Smooth muscle cell (in vitro differentiated cells): ENCODE data around the gene OLFML2A. TPM values are rescaled to one million over a fixed set of nuclear protein-coding genes. Genes with fewer than 3 reads are reported as not detected.
"Not testable (repeated sequence)": the region's sequence is repeated elsewhere in the genome, so short reads cannot be mapped to it uniquely, and the experiment has no call there.

Experiments used
- DNase-seq: peaks from one replicate; lab custom pipeline; 2025; ENCODE audit not compliant: unreplicated experiment; lab: John Stamatoyannopoulos, UW
- H2AFZ ChIP-seq: fragments of 200-600 bp; sonication (generic); 2 replicates; pipeline ENCODE4 v1.6.0; 2016; ENCODE audit warnings: antibody characterized with exemption, low read depth, mild to moderate bottlenecking
- H3F3A ChIP-seq: fragments of 200-600 bp; sonication (generic); 2 replicates; pipeline ENCODE4 v1.6.0; 2017; ENCODE audit warnings: antibody characterized with exemption, low read depth
- H3K27ac ChIP-seq: fragments of 200-600 bp; sonication (generic); 2 replicates; pipeline ENCODE4 v1.5.1; 2016; ENCODE audit warnings: low read depth, mild to moderate bottlenecking
- H3K27me3 ChIP-seq: fragments of 200-600 bp; sonication (generic); 2 replicates; pipeline ENCODE4 v1.6.1; 2016; ENCODE audit warnings: low read depth, mild to moderate bottlenecking
- H3K36me3 ChIP-seq: fragments of 200-600 bp; sonication (generic); 2 replicates; pipeline ENCODE4 v1.5.1; 2016; ENCODE audit warnings: low read depth
- H3K4me1 ChIP-seq: fragments of 200-600 bp; sonication (generic); 2 replicates; pipeline ENCODE4 v1.5.1; 2016; ENCODE audit warnings: low read depth
- H3K4me2 ChIP-seq: fragments of 200-600 bp; sonication (generic); 2 replicates; pipeline ENCODE4 v1.6.0; 2016; ENCODE audit warnings: mild to moderate bottlenecking
- H3K4me3 ChIP-seq: fragments of 200-600 bp; sonication (generic); 2 replicates; pipeline ENCODE4 v1.5.1; 2016; ENCODE audit warnings: mild to moderate bottlenecking
- H3K79me2 ChIP-seq: fragments of 200-600 bp; sonication (generic); 2 replicates; pipeline ENCODE4 v1.6.0; 2016; ENCODE audit warnings: low read depth, mild to moderate bottlenecking
- H3K9ac ChIP-seq: fragments of 200-600 bp; sonication (generic); 2 replicates; pipeline ENCODE4 v1.6.0; 2016; ENCODE audit warnings: low read depth
- H3K9me3 ChIP-seq: fragments of 200-600 bp; sonication (generic); replicated peaks from 2 replicates; pipeline ENCODE4 v1.5.1; 2016; ENCODE audit warnings: low read depth
- H4K20me1 ChIP-seq: fragments of 200-600 bp; sonication (generic); 2 replicates; pipeline ENCODE4 v1.6.0; 2016; ENCODE audit warnings: low read depth
- WGBS: methylation state at CpG from one replicate; pipeline ENCODE4 v1.1.7; 2016; ENCODE audit warnings: low lambda C conversion rate; 5-methylcytosine and 5-hydroxymethylcytosine counted together
- polyA plus RNA-seq: library from polyadenylated mRNA; unstranded; fragments of >200 nt; fragmentation: Nextera tagmentation; extraction: Ambion mirVana; gene quantifications from 2 replicates; pipeline ENCODE4 v1.2.1, GENCODE V29; 2016
- total RNA-seq: library from RNA; depleted of rRNA; stranded (reverse); fragments of >200 nt; gene quantifications from 2 replicates; pipeline ENCODE4 v1.2.3, GENCODE V29; 2014
- TF ChIP-seq, protein P1 (sequence below): fragments of 200-600 bp; sonication (generic); IDR thresholded peaks from 2 replicates; pipeline ENCODE4 v1.5.1; 2017; ENCODE audit warnings: borderline replicate concordance, mild to moderate bottlenecking, antibody characterized with exemption; ENCODE audit not compliant: insufficient read depth, poor library complexity, severe bottlenecking

Gene OLFML2A
- total and polyA plus RNA-seq, 2 experiments from 2014 or later, result 3.5 to 17.0 TPM

- TF ChIP-seq, protein P1, sequence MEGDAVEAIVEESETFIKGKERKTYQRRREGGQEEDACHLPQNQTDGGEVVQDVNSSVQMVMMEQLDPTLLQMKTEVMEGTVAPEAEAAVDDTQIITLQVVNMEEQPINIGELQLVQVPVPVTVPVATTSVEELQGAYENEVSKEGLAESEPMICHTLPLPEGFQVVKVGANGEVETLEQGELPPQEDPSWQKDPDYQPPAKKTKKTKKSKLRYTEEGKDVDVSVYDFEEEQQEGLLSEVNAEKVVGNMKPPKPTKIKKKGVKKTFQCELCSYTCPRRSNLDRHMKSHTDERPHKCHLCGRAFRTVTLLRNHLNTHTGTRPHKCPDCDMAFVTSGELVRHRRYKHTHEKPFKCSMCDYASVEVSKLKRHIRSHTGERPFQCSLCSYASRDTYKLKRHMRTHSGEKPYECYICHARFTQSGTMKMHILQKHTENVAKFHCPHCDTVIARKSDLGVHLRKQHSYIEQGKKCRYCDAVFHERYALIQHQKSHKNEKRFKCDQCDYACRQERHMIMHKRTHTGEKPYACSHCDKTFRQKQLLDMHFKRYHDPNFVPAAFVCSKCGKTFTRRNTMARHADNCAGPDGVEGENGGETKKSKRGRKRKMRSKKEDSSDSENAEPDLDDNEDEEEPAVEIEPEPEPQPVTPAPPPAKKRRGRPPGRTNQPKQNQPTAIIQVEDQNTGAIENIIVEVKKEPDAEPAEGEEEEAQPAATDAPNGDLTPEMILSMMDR, result no peak
- Histone ChIP-seq H3K4me1 (no peaks in the 10 kb centered on the region), H4K20me1 (no peaks in the 10 kb centered on the region), H3K9ac (no peak overlapping the region), H3K36me3 (no peaks in the 10 kb centered on the region), H3F3A (no peaks in the 10 kb centered on the region), H2AFZ (no peak overlapping the region), H3K4me2 (no peak overlapping the region), H3K27ac (no peak overlapping the region), H3K27me3 (no peaks in the 10 kb centered on the region), H3K4me3 (no peak overlapping the region), H3K79me2 (no peaks in the 10 kb centered on the region), H3K9me3 (no peaks in the 10 kb centered on the region)
- WGBS, result 86% methylated on average over 4 of the region's 4 CpGs
- DNase-seq, result no peak
Measured at GRCh38 chr9:124844291-124844690, 67.4 kb downstream of the OLFML2A start.

DNA sequence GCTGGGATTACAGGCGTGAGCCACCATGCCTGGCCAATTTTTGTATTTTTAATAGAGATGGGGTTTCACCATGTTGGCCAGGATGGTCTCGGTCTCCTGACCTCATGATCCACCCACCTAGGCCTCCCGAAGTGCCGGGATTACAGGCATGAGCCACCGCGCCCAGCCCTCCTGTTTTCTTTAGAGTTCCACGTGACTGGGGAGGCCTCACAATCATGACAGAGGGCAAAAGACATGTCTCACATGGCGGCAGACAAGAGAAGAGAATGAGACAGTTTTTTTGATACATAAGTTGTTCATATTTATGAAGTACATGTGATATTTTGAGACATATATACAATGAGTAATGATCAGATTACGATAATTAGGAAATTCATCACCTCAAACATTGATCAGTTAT is 69.5 kb downstream of the OLFML2A start:
- WGBS, result 93% methylated on average over 9 of the region's 9 CpGs
- DNase-seq, H3K27ac ChIP-seq, H3K4me1 ChIP-seq, H3K27me3 ChIP-seq, H3K36me3 ChIP-seq, H3K9ac ChIP-seq, H3F3A ChIP-seq, H4K20me1 ChIP-seq, H3K79me2 ChIP-seq, H3K4me2 ChIP-seq, H3K4me3 ChIP-seq, H2AFZ ChIP-seq, H3K9me3 ChIP-seq: not testable (repeated sequence)

- Histone ChIP-seq H3K9me3 (no peaks in the 10 kb centered on the region), H3K36me3 (no peaks in the 10 kb centered on the region), H3K4me3 (no peak overlapping the region), H2AFZ (no peak overlapping the region), H3K27ac (no peak overlapping the region), H3K9ac (no peak overlapping the region), H3K79me2 (no peaks in the 10 kb centered on the region), H3K4me2 (no peak overlapping the region), H3K4me1 (no peaks in the 10 kb centered on the region), H4K20me1 (no peaks in the 10 kb centered on the region), H3F3A (no peaks in the 10 kb centered on the region), H3K27me3 (no peaks in the 10 kb centered on the region)
- 94% methylated on average over 6 of the region's 6 CpGs for WGBS
- TF ChIP-seq, protein P1, result no peak
- no peak for DNase-seq
Measured at GRCh38 chr9:124846969-124847368, 70.0 kb downstream of the OLFML2A start.

- Histone ChIP-seq H3K27ac (no peak overlapping the region), H2AFZ (no peak overlapping the region), H3K4me2 (no peak overlapping the region), H4K20me1 (no peaks in the 10 kb centered on the region), H3K36me3 (no peaks in the 10 kb centered on the region), H3K4me3 (no peak overlapping the region), H3K9ac (no peak overlapping the region), H3K9me3 (no peaks in the 10 kb centered on the region), H3K79me2 (no peaks in the 10 kb centered on the region), H3F3A (peaks cover 10% of the 10 kb centered on the region), H3K27me3 (no peaks in the 10 kb centered on the region), H3K4me1 (no peaks in the 10 kb centered on the region)
- TF ChIP-seq, protein P1, result no peak
- WGBS, result 40% methylated on average over 10 of the region's 10 CpGs
- DNase-seq, result no peak
Measured at GRCh38 chr9:124849801-124850200, 72.9 kb downstream of the OLFML2A start.
